Heart right ventricle (tissue), 16 donors: Measurements from ENCODE around the gene TSN. TPM values are rescaled to one million over a fixed set of nuclear protein-coding genes. Genes with fewer than 3 reads are reported as not detected.
A peak's percentile ranks its signal among the peaks of the same experiment; 100 is the strongest.

ENCODE experiments used
- ATAC-seq, 8 donors: fragments of 200-7000 bp; cut with Tn5 transposase; one replicate each; pipeline ENCODE4 v1.9.1; 2020; ENCODE audit warnings: mild to moderate bottlenecking in 8 of 8, moderate library complexity in 8 of 8, moderate number of reproducible peaks in 1 of 8
- DNase-seq, 2 donors: peaks; one replicate each; pipeline ENCODE4 v3.0.0-alpha.2; 2020
- H3K27ac ChIP-seq, 10 donors: fragments of 200-600 bp; sonication (generic) in 2 of 10; one replicate each; pipeline versions ENCODE4 v1.5.0 to v1.8.0; 2020 to 2022; ENCODE audit warnings: mild to moderate bottlenecking in 3 of 10
- H3K27me3 ChIP-seq, 7 donors: fragments of 200-600 bp; one replicate each; pipeline ENCODE4 v1.8.0; 2021 to 2022; ENCODE audit warnings: mild to moderate bottlenecking in 2 of 7
- H3K36me3 ChIP-seq, 9 donors: fragments of 200-600 bp; sonication (generic) in 1 of 9; one replicate each; pipeline versions ENCODE4 v1.5.0 to v1.8.0; 2020 to 2022; ENCODE audit warnings: mild to moderate bottlenecking in 2 of 9
- H3K4me1 ChIP-seq, 9 donors: fragments of 200-600 bp; sonication (generic) in 1 of 9; one replicate each; pipeline versions ENCODE4 v1.5.0 to v1.8.0; 2020 to 2022; ENCODE audit warnings: mild to moderate bottlenecking in 4 of 9
- H3K4me3 ChIP-seq, 10 donors: fragments of 200-600 bp; sonication (generic) in 2 of 10; one replicate each; pipeline versions ENCODE4 v1.5.0 to v1.8.0; 2020 to 2022; ENCODE audit warnings: mild to moderate bottlenecking in 7 of 10, moderate library complexity in 2 of 10
- H3K9me3 ChIP-seq, 11 donors: fragments of 200-600 bp in 10 of 11; sonication (generic) in 2 of 11; one replicate each; pipeline versions ENCODE4 v1.5.0 to v1.8.0; 2013 to 2022; ENCODE audit warnings: mild to moderate bottlenecking in 2 of 11, control low read depth in 1 of 11, moderate library complexity in 1 of 11
- CTCF ChIP-seq, 9 donors: fragments of 200-600 bp; sonication (generic) in 2 of 9; IDR thresholded peaks; one replicate each; pipeline versions ENCODE4 v1.5.0 to v1.8.0; 2021 to 2022; ENCODE audit warnings: antibody characterized with exemption in 9 of 9, mild to moderate bottlenecking in 5 of 9, moderate library complexity in 1 of 9
- WGBS, 2 donors: extraction: QIAGEN DNeasy Blood & Tissue Kit; methylation state at CpG; one replicate each; pipeline ENCODE4 v1.1.7; 2013; ENCODE audit warnings: inconsistent platforms in 1 of 2; 5-methylcytosine and 5-hydroxymethylcytosine counted together
- intact Hi-C, 10 donors: fragments of 100-400 bp; cut with DNase I; formaldehyde crosslinking; loops; one replicate each; pipeline versions ENCODE4 v1.11.1 to v1.14.2; 2022
- long read RNA-seq, 3 donors: library from polyadenylated mRNA; unstranded; transcript quantifications; one replicate each; pipeline ENCODE4 v2.0.0, GENCODE V29; 2020 to 2021
- polyA plus RNA-seq, 2 donors: library from polyadenylated mRNA; stranded (reverse); fragments of 200-250 nt; gene quantifications; one replicate each; pipeline ENCODE4 v1.2.3, GENCODE V29; 2013
- total RNA-seq, 10 donors: library from RNA; stranded (reverse); fragmentation: NEBNext Ultra II Directional in 3 of 10; extraction: Animal tissue kit (Norgen Biotek cat#: 25700) in 3 of 10; gene quantifications; one replicate each; pipeline versions ENCODE4 v1.2.1 to v1.2.4, GENCODE V29; 2021 to 2023
- donor health status: Arrhythmogenic right ventricular cardiomyopathy.
- donor health status: ischemic (EF 13 %, LVEDD 7.1; RV severe dilation, severe dysfunction).
- donor health status: healthy with polysubstance abuse.
- donor health status: DM: no; HTN: yes; CAD: no.
- donor health status: DM: no; HTN: no; CAD: no.
- donor health status: ischemic (EF 25% LVEDD 6.9; RV normal size, moderate dysfunction).
- donor health status: ischemic (EF 25% LVEDD 5.7; RV mildly dilated, moderate dysfunction).
- donor health status: healthy.
- donor health status: DM: yes; HTN: yes; CAD: no.
- donor health status: Ischemic cardiomyopathy.
- donor health status: ischemic (EF 35%, LVEDD 5.7; RV mildly dilated, moderate dysfunction).
- donor health status: nonischemic (EF 11% LVEDD 7.7; RV severe dilation, severe dysfunction).
- donor health status: DM: yes; HTN: yes; CAD: no.
- donor health status: PGD.
- donor health status: ischemic (EF 29% LVEDD 5.4; RV normal size, mild dysfunction).
- donor health status: nonischemic (EF 23%, LVEDD 6.1; RV moderate dilation, normal function).

TSN gene
- total RNA-seq (10 to 100 TPM; 32.5 to 54.4 (median 48.7) TPM), polyA plus RNA-seq (10 to 100 TPM; 15.3 to 25.8 TPM)
- long read RNA-seq, donor 1, transcript TSN-201 (6 exons, 3,420 nt), result major isoform, 96 of 103 reads
- long read RNA-seq, donor 1, partial matches to known transcripts, result 0 of 103 reads
- long read RNA-seq, donor 1, other reads (novel, unspliced or antisense), result 5 of 103 reads
- long read RNA-seq, donor 2, transcript TSN-201 (6 exons, 3,420 nt), result major isoform, 104 of 108 reads
- long read RNA-seq, donor 2, partial matches to known transcripts, result 0 of 108 reads
- long read RNA-seq, donor 2, other reads (novel, unspliced or antisense), result 3 of 108 reads
- long read RNA-seq, donor 3, transcript TSN-201 (6 exons, 3,420 nt), result major isoform, 218 of 251 reads
- long read RNA-seq, donor 3, partial matches to known transcripts, result 5 of 251 reads
- long read RNA-seq, donor 3, other reads (novel, unspliced or antisense), result 20 of 251 reads

DNA sequence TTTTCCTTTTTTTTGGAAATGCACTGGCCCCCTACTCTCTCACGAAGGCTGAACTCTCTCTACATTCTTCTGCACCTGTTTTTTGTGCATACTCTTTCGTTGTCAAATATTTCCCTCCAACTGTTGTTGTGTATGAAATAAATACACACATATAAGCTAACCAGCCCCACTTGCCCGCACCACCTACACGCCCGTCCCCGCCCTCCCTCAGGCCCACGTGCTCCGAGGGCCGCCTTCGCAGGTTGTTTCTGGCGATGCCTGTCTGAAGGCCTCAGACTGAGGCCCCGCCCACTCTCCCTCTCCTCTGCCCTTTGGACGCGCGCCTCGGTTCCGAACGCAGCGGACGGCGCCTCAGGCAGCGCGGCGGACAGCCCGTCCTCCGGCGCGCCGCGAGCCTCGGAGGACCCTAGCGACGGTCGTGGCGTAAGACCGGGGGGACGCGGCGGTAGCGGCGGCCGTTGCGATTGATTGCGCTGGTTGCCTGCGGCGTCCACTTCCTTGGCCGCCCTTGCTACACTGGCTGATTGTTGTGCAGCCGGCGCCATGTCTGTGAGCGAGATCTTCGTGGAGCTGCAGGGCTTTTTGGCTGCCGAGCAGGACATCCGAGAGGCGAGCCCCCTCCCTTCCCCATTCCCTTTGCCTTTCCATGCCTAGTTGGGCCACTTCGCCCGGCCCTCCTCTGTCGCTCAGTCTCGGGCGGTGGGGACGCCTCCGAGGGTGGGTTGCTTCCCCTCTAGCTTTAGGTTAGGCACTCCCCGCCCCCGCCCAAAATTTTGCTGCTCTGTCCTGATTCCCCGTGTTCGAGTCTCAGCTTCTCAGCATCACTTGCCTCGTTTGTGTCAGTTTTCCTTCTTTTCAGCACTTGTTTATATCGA, at the start of gene TSN:
Gene TSN, plus strand, starts transcription at position 415 of the 875 bp plus-strand sequence. Its CDS starts 129 bp downstream, at position 544.
- no peaks in the 10 kb centered on the region for H3K27me3 ChIP-seq
- H3K4me3 ChIP-seq, result peak within 1 kb of the TSS; percentile 79 to 95 (median 90)
- H3K27ac ChIP-seq, result peak within 1 kb of the TSS; percentile 28 to 86 (median 79)
- ATAC-seq, result peak; percentile 99 to 100 (median 100)
- 0 to 1% methylated on average over 67 of the region's 67 CpGs for WGBS, 2 donors
- TF ChIP-seq CTCF (IDR thresholded peaks at IDR 0.05), result no peak
- intact Hi-C loops, result loop anchor here in 1 of 10 donors (2.0 kb wide), 1 partner anchor 19 kb away; the partner anchor contains the start of gene NIFK
- peak; percentile 97 to 98 for DNase-seq
- H3K4me1 ChIP-seq, result peaks cover 5 to 32% (median 28%) of the 10 kb centered on the region in 9 donors
- H3K36me3 ChIP-seq, result peaks cover 0 to 34% (median 6%) of the 10 kb centered on the region in 9 donors
- no peaks in the 10 kb centered on the region for H3K9me3 ChIP-seq

DNA sequence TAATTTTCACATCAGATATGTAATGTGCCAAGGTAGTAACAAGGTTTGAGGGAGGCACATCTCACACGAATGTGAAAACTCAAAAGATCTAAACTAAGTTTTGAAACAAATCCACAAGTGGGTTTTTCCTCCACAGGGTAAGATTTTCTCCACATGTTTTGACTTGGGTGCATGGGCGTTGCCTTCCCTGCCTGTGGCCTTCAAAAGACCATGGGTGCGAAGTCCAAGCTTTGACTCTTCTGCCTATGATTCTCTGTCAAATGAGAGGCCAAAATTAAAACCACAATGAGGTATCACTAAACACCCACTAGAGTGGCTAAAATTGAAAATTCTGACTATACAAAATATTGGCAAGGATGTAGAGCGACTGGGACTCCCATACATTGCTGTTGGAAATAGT, 49.5 kb upstream of the TSN start:
- no peak for ATAC-seq
- no peaks in the 10 kb centered on the region for H3K9me3 ChIP-seq
- 95 to 96% methylated on average over 4 of the region's 4 CpGs for WGBS, 2 donors

GRCh38 chr2:121707344-121707919, 48.0 kb upstream of the TSN start:
- intact Hi-C loops, result no loop called here
- Histone ChIP-seq H3K27ac (no peak overlapping the region), H3K4me1 (no peaks in the 10 kb centered on the region), H3K9me3 (no peaks in the 10 kb centered on the region), H3K27me3 (no peaks in the 10 kb centered on the region), H3K36me3 (no peaks in the 10 kb centered on the region), H3K4me3 (no peak overlapping the region)
- no peak for TF ChIP-seq CTCF (IDR thresholded peaks at IDR 0.05)
- ATAC-seq (no peak), DNase-seq (no peak)
- 60 to 69% methylated on average over 9 of the region's 9 CpGs for WGBS, 2 donors

More for the DNA sequence above, 49.5 kb upstream of the TSN start:
- no peak for DNase-seq
- Histone ChIP-seq H3K4me1 (peaks cover 0 to 10% (median 0%) of the 10 kb centered on the region in 9 donors), H3K36me3 (no peaks in the 10 kb centered on the region), H3K4me3 (no peak overlapping the region), H3K27me3 (no peaks in the 10 kb centered on the region), H3K27ac (no peak overlapping the region)
- TF ChIP-seq CTCF (IDR thresholded peaks at IDR 0.05), result no peak
- intact Hi-C loops, result no loop called here

GRCh38 chr2:121707920-121708361, 47.5 kb upstream of the TSN start:
- H3K27me3 ChIP-seq, result no peaks in the 10 kb centered on the region

More at GRCh38 chr2:121707920-121708361, 47.5 kb upstream of the TSN start:
- intact Hi-C loops, result no loop called here
- Histone ChIP-seq H3K36me3 (no peaks in the 10 kb centered on the region), H3K27ac (no peak overlapping the region), H3K4me1 (no peaks in the 10 kb centered on the region), H3K9me3 (no peaks in the 10 kb centered on the region), H3K4me3 (no peak overlapping the region)
- WGBS, 2 donors, result 86 to 91% methylated on average over 5 of the region's 5 CpGs
- TF ChIP-seq CTCF (IDR thresholded peaks at IDR 0.05), result no peak
- ATAC-seq (no peak), DNase-seq (no peak)
